K562 (cell line): ENCODE results near the gene TMEM266.

Experiments used
- ATF3 ChIP-seq, 2 experiments: fragments of 450-650 bp in 1 of 2; sonication (generic) in 1 of 2; formaldehyde crosslinking in 1 of 2; IDR thresholded peaks in 1 of 2; conservative IDR thresholded peaks in 1 of 2; 2 replicates each; pipeline versions ENCODE4 v1.6.1 to v1.8.1; 2016 to 2023; ENCODE audit warnings: mild to moderate bottlenecking in 2 of 2, moderate library complexity in 2 of 2, inconsistent platforms in 1 of 2, missing genetic modification reagents in 1 of 2
- BHLHE40 ChIP-seq: IDR thresholded peaks from 2 replicates; pipeline ENCODE4 v1.6.1; 2011; ENCODE audit warnings: low read length, improper control_type of control experiment
- E2F4 ChIP-seq: sonication (generic); formaldehyde crosslinking; IDR thresholded peaks from 2 replicates; pipeline ENCODE4 v1.8.0; 2022; ENCODE audit warnings: mild to moderate bottlenecking, low read depth, missing genetic modification reagents
- JUNB ChIP-seq: fragments of 450-650 bp; formaldehyde crosslinking; conservative IDR thresholded peaks from 2 replicates; pipeline ENCODE4 v1.4.0; 2020; ENCODE audit warnings: mild to moderate bottlenecking
- NFYB ChIP-seq: IDR thresholded peaks from 2 replicates; pipeline ENCODE4 v1.6.1; 2011; ENCODE audit warnings: mild to moderate bottlenecking, moderate library complexity; ENCODE audit not compliant: insufficient read length; ENCODE audit errors: extremely low read depth
- RUNX1 ChIP-seq: sonication (generic); IDR thresholded peaks from 2 replicates; pipeline ENCODE4 v1.6.1; 2016; ENCODE audit warnings: antibody characterized with exemption, low read depth
- SAFB2 ChIP-seq: fragments of 200-400 bp; formaldehyde crosslinking; IDR thresholded peaks from 2 replicates; pipeline ENCODE4 v1.6.1; 2018; ENCODE audit warnings: borderline replicate concordance, low read length, low read depth, moderate library complexity; ENCODE audit not compliant: severe bottlenecking
- ZNF695 ChIP-seq: fragments of 450-650 bp; formaldehyde crosslinking; IDR thresholded peaks from 2 replicates; pipeline ENCODE4 v1.4.0; 2020; ENCODE audit warnings: mild to moderate bottlenecking, moderate library complexity

GRCh38 chr15:76203346-76204108 is 143.7 kb downstream of the TMEM266 start:
- no peak for TF ChIP-seq SAFB2
- no peak for TF ChIP-seq BHLHE40
- no peak for TF ChIP-seq ZNF695 (CRISPR knock-in tag)
- TF ChIP-seq RUNX1, result no peak
- no peak for TF ChIP-seq ATF3 (IDR thresholded peaks at IDR 0.05)
- TF ChIP-seq ATF3 (CRISPR knock-in tag; conservative IDR thresholded peaks at IDR 0.05), result no peak
- TF ChIP-seq E2F4 (CRISPR knock-in tag), result no peak
- no peak for TF ChIP-seq NFYB
- no peak for TF ChIP-seq JUNB (CRISPR knock-in tag)
